ENCODE data around the gene MPV17L2.

DNA sequence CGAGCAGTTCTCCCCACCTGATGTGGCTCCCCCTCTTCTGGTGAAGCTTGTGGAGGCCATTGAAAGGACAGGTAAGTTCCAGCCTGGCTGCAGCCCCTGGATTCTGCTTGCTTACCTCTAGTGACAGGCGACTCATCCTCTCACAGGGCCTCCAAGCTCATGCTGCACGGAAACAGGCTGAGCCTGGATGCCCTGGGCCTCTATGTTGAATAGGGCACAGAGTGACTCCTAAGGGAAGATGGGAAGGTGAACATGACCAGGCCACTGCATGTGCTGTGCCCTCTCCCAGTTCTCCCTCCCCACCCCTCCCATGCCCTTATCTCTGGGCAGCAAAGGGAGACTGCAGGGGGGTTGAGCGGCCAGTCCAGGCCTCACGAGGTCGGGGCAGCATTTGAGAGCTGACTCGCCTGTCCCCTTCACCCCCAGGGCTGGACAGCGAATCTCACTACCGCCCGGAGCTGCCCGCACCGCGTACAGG is 32.5 kb upstream of the MPV17L2 start:
- TF ChIP-seq, protein P1, sequence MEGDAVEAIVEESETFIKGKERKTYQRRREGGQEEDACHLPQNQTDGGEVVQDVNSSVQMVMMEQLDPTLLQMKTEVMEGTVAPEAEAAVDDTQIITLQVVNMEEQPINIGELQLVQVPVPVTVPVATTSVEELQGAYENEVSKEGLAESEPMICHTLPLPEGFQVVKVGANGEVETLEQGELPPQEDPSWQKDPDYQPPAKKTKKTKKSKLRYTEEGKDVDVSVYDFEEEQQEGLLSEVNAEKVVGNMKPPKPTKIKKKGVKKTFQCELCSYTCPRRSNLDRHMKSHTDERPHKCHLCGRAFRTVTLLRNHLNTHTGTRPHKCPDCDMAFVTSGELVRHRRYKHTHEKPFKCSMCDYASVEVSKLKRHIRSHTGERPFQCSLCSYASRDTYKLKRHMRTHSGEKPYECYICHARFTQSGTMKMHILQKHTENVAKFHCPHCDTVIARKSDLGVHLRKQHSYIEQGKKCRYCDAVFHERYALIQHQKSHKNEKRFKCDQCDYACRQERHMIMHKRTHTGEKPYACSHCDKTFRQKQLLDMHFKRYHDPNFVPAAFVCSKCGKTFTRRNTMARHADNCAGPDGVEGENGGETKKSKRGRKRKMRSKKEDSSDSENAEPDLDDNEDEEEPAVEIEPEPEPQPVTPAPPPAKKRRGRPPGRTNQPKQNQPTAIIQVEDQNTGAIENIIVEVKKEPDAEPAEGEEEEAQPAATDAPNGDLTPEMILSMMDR (IDR thresholded peaks at IDR 0.05; ENCODE audit: low read depth, low read length, poor library complexity, severe bottlenecking): no peak
- TF ChIP-seq EZH2phosphoT487 (IDR thresholded peaks at IDR 0.05; ENCODE audit: borderline replicate concordance, low read length): no peak
